NCI-H1694 treated with DMSO at 0.1 percent for 48 hours (cell line): ENCODE results near the gene F12.
A peak's percentile ranks its signal among the peaks of the same experiment; 100 is the strongest.

Experiments
- DNase-seq: peaks from one replicate; lab custom pipeline; 2025; lab: John Stamatoyannopoulos, UW

F12 gene

DNA sequence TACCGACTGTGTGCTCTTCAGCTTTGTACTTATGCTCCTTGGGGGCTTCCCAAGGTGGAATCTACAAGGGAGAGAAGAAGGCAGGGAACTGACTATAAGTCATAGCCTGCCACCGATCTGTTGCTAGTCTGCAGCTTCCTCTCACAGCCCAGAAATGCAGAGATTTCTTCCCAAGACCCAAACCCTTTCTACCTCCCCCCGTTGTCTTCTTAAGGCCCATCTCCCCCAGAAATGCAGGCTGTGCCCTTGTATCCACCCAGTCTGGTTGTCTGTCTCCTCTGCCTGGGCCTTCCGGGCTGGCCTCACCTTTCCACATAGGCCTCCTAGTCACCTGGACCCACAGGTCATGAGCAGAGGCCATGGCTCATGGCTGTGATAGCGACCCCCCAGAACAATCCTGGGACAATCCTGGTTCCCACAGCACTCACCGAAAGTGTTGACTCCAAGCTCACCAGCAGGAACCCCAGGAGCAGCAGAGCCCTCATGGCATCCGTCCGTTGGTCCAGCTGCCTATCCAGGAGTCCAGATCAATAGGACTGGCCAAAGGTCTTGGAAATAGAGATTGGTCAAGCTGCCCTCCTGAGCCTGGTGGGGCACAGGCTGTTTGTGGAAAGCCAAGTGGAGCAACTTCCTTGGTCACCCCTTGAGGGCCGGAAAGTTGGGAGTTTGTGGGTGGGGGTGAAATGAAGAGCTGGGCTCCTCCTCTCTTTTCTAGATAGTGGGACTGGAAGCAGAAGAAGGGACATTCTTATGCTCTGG, at the start of gene F12:
F12 (minus strand) TSS at position 522 of the 759 bp plus-strand sequence; CDS start at position 485, 37 bp downstream.
- no peak for DNase-seq

GRCh38 chr5:177458912-177459350, 49.6 kb upstream of the F12 start:
- no peak for DNase-seq

DNA sequence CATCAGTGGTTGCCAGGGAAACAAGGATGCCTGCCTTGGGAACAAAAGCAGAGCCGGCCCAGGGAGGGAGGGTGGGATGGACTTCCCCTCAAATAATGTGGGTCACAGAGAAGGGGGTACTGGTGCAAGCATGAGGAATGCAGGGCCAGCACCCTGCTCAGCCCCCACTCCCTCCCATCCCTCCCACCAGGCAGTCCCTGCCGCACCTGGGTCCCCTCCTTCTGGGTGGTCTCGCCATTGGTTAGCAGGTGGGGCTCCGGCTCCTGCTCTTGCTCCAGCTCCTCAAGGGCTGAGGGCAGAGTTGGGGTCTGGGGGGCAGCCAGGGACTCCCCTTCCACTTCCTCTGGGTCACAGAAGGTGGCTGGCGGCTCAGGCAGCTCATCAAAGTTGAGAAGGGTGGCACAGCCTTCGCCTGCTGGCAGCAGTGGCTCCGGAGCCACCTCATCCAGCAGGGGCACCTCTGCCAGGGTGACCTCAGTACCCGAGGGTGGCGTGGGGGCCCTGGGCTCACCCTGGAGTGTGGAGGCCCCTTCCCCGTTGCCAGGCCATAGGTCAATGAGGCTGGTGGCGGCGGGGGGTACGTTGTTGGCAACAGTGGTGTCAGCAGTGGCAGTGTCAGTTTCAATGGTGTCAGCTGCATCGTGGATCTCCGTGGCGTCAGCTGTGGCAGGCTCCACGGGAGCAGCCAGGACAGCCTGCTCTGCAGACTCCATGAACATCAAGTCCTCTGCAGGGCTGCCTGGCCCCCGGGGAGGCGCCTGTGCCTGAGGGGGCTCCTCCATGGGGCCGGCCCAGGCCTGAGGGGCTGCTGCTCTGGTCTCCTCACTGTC, 48.7 kb upstream of the F12 start:
- no peak for DNase-seq

- peak; percentile 73 for DNase-seq
Measured at GRCh38 chr5:177456976-177457851, 47.9 kb upstream of the F12 start.

DNA sequence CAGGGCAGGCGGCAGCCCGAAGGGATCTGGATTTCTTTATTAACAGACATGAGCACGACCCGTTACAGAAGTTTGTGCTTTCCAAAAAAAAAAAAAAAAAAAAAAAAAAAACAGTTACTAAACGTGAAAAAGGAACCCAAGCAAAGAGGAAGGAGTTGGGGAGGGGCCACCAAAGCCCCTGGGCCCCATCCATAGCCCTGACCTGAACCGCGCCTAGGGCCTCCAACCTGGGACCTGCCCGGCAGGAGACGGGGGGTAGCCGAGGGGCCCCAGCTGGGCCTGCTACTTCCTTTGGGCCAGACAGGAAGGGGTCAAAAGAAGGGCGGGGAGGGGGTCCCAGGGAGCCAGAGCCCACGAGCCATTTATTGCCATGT, 47.2 kb upstream of the F12 start:
- DNase-seq, result no peak

- peak; percentile 62 for DNase-seq
Measured at GRCh38 chr5:177455661-177456590, 46.6 kb upstream of the F12 start.

- DNase-seq, result peak; percentile 63
Measured at GRCh38 chr5:177455036-177455660, 45.8 kb upstream of the F12 start.

DNA sequence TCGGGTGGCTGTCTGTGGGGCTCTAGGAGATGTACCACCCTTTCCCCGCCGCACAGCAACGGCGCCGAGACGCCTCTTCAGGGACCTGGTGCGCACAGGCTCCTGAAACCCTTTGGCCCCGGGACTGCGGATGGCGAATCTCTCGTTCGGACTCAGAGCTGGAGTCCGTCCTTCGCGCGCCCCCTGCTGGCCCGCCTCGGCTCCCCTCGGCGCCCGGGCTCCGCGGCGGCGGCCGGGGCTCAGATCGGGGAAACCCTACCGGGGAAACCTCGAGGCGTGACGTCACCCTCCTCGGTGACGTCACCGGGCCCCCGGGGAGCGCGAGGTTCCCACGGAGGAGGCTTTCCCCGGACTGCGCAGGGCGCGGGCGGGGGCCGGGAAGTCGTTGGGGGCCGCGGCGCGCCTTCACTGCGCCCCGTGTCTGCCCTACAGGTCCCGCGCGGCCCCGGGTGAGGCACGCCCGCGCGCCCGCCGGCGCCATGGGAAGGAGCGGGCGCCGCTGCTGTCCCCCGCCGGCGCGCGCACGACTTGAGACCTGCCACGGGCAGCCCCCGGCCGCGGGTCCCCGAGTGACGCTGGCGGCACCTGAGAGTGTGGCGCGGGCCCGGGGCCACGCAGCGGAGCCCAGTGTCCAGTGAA, 45.2 kb upstream of the F12 start:
- DNase-seq, result peak; percentile 65

DNA sequence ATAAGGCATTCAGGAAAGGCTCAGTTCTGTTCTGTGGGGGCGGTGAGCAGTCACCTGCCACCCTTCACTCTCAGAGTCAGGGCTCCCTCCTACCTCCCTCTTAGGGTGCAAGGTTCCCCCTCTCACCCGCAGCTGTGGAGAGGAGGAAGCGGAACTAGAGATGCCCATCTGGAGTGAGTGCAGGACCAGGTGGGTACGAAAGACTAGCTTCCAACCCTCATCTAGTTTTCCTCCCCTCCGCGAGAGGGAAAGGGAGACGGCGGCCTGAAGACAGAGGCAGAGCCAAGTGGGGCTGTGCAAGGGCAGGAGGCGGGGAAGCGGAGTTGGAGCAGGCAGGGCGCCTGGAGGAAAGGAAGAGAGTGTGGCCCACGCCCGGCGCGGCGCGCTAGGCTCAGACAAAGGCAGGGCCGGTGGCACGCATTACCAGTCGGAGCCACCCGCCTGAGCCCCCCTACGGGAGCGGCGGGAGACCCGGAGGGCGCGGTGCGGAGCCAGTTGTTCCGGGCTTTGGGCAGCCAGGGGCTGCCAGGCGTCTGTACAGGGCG, 44.6 kb upstream of the F12 start:
- no peak for DNase-seq

DNA sequence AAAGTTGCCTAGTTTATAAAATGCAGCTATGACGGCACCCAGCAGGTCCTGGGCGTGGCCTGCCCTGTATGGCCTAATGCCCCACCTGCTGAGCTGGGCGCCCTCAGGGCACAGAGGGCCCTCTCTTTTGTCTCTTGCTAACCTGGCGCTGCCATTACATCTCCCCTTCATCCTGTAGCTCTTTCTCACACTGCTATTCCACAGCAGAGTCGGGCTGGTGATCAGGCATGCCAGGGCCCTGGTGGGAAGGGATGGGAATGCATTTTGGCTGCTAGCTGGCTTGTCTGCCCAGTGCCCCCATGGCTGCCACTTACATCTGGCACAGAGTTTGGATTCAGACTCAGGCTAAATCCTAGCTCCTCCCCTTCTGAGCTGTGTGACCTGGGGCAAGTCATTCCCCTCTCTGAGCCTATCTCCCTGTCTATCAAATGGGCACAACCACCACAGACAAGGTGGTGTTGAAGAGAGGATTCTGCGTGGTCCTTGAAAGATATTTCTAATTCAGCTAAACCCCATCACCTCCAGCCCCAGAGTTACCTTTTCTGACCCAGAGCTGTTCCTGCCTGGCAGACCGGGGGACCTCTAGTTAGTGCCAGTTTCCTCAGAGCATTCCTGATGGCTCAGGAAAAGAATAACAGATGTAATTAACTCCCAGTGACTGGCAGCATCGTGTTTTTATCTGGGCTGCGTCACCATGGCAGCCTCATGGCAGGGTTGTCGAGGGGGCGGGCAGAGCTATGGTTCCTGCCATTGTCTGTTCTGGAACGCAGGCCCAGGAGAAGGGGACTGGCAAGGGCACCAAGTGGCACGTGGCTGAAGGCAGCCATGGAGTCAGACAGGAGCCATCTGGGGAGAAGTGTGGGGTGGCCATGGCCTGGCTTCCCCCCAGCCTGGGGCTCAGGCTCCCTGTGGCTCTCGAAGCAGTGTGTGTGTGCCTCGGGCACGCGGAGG, 43.6 kb upstream of the F12 start:
- no peak for DNase-seq

DNA sequence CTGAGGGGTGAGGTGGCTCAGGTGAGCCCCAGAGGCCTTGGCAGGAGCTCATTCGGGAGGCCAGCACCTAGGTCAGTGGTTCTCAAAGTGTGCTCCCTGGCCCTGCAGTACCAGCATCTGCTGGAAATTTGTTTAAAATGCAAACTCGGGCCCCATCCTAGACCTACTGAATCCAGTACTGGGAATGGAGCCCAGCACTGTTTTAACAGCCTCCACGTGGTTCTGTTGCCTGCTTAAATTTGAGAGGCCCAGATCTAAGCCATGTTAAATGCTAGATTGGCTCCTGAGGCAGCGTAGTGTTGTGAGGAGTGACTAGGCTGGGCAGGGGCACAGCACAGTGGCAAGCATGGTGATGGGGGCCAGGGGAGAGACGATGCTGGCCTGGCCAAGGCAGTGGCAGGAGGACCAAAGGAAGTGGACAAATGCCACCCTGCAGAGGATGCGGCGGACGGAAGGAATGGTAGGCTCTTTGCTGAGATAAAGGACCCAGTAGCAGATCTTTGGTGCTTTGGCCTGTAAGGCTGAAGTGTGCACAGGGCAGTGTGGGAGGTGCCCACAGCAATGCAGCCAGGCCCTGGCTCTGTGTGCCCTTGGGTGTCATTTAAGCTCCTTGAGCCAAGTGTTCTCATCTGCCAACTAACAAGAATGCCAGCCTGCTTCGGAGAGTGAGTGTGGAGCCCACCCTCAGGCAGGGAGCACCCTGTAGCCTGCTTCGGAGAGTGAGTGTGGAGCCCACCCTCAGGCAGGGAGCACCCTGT, 41.5 kb upstream of the F12 start:
- no peak for DNase-seq

DNA sequence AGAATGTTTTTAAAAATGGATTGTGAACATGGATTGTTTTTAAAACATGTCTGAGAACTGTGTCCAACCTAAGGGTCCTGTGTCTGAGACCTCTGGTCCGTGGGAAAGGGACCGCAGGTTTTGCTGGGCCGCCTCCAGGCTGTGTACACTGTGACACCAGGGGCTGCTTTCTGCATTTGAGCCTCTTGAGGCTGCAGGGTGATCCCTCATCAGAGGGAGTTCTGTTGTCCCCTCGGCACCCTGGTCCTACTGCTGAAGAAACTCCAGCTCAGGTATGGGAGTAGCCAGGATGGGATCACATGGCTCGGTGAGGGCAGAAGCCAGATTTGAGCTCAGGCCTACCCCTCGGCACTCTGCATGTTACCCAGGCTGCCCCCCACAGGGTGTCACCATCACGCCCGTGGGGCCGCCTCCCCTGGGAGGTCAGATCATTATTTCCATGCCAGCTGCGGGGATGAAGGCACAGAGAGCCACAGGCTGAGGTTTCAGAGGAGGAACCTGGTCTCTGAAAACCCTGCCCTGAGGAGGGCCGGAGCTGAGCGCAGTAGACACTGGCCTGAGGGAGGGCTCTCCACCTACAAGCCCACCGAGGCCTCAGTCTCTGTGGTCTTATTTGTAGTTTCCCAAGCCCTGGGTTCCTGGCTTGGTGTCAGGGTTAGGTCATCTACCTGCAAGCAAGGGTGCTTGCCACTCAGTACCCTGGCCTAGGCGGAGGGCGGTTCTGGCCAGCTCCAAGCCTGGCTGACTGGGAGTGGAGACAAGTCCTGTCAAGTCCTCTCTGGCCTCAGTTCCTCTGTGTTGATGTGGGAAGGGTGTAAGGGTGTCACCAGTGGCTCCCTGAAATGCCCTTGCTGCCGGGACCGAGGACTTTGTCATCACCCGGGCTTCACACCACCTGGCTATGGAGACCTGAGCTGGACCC, 40.0 kb upstream of the F12 start:
- no peak for DNase-seq

DNA sequence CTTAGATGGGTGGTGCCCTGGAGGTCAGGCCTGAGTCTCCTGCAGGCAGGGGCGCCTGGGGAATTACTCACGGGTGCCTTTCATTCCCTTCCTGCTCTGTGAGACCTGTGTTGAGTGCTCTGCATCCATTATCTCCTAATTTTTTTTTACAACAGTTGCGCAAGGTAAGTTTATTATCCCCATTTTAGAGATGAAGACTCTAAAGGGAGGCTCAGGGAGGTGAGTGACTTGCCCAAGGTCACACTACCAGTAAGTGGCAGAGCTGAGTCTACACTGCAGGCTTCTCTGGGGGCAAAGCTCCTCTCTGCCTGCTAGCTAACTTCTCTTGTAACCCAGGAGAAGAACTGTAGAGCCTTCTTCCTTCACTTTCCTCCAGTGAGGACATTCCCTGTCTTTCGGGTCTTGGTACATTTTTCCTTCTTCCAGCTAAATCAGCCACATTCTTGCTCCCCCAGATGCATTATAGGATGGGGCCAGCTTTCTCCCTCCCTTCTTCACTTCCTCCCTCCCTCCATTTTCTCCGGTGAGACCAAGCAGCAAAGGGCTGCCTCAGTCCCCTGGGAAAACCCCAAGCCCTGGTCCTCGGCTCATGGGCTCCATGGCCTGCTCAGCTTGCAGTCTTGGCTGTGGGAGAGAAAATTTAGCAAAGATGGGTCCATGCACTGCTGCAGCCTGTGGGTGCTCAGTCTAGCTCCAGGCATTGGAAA, 39.0 kb upstream of the F12 start:
- no peak for DNase-seq

- no peak for DNase-seq
Measured at GRCh38 chr5:177447611-177448243, 38.4 kb upstream of the F12 start.

DNA sequence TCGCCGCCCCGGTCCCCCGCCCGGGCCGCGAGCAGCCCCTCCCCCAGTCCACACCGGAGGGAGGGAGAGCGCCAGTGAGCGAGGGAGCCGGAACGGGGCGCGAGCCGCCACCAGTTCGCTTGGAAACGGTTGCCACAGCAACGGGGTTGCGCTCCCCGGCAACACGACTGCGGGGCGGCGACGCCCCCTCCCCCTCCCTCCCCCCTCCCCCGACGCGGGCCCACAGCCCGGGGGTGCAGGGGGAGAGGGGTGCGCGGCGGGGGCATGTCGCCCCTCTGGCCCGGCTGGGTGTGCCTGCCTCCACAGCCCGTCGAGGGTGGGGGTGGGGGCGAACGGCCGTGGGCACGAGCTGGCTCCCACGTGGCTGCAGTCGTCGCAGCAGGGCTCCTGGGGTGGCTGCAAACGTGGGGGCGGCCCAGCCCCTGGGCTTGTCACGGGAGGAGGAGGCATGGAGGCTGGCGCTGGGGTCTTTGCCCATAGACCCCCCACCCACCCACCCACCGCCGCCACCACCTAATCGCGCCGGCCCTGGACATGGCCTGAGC, 37.8 kb upstream of the F12 start:
- no peak for DNase-seq
